Glutamatergic neuron (in vitro differentiated cells): Measurements from ENCODE around the gene AP2A1. TPM values are rescaled to one million over a fixed set of nuclear protein-coding genes. Genes with fewer than 3 reads are reported as not detected.

Experiments used
- DNase-seq: peaks from one replicate; pipeline ENCODE4 v3.0.0; 2022
- H3K27ac Mint-ChIP-seq: one replicate; pipeline ENCODE4 v1.8.0; 2020; ENCODE audit warnings: mild to moderate bottlenecking, mixed read lengths, inconsistent platforms; ENCODE audit not compliant: unreplicated experiment
- H3K27me3 Mint-ChIP-seq: one replicate; pipeline ENCODE4 v1.8.0; 2020; ENCODE audit warnings: mild to moderate bottlenecking, moderate library complexity, mixed read lengths, inconsistent platforms; ENCODE audit not compliant: unreplicated experiment
- H3K36me3 Mint-ChIP-seq: one replicate; pipeline ENCODE4 v1.8.0; 2020; ENCODE audit warnings: mild to moderate bottlenecking, mixed read lengths, inconsistent platforms; ENCODE audit not compliant: unreplicated experiment
- H3K4me1 Mint-ChIP-seq: one replicate; pipeline ENCODE4 v1.8.0; 2020; ENCODE audit warnings: mild to moderate bottlenecking, low read depth, mixed read lengths, inconsistent platforms; ENCODE audit not compliant: unreplicated experiment
- H3K4me3 Mint-ChIP-seq: one replicate; pipeline ENCODE4 v1.8.0; 2020; ENCODE audit warnings: mild to moderate bottlenecking, mixed read lengths, inconsistent platforms; ENCODE audit not compliant: unreplicated experiment
- H3K9me3 Mint-ChIP-seq: one replicate; pipeline ENCODE4 v1.8.0; 2020; ENCODE audit warnings: mild to moderate bottlenecking, moderate library complexity, mixed read lengths, inconsistent platforms; ENCODE audit not compliant: unreplicated experiment
- total RNA-seq: library from RNA; stranded (reverse); fragmentation: NEBNext Ultra II Directional; extraction: Animal tissue kit (Norgen Biotek cat#: 25700); gene quantifications from one replicate; pipeline ENCODE4 v1.2.1, GENCODE V29; 2021; ENCODE audit not compliant: unreplicated experiment
- TF ChIP-seq, protein P1 (sequence below): fragments of 200-600 bp; sonication (generic); IDR thresholded peaks from one replicate; pipeline ENCODE4 v1.5.0; 2021; ENCODE audit not compliant: partially characterized antibody, unreplicated experiment

The AP2A1 gene
- total RNA-seq, 1 donor from 2014 or later: 175 TPM

GRCh38 chr19:49776371-49776764, 9.6 kb downstream of the AP2A1 start:
- H3K4me3 Mint-ChIP-seq: no peak overlapping the region
- H3K36me3 Mint-ChIP-seq: peaks cover 5% of the 10 kb centered on the region
- TF ChIP-seq, protein P1, sequence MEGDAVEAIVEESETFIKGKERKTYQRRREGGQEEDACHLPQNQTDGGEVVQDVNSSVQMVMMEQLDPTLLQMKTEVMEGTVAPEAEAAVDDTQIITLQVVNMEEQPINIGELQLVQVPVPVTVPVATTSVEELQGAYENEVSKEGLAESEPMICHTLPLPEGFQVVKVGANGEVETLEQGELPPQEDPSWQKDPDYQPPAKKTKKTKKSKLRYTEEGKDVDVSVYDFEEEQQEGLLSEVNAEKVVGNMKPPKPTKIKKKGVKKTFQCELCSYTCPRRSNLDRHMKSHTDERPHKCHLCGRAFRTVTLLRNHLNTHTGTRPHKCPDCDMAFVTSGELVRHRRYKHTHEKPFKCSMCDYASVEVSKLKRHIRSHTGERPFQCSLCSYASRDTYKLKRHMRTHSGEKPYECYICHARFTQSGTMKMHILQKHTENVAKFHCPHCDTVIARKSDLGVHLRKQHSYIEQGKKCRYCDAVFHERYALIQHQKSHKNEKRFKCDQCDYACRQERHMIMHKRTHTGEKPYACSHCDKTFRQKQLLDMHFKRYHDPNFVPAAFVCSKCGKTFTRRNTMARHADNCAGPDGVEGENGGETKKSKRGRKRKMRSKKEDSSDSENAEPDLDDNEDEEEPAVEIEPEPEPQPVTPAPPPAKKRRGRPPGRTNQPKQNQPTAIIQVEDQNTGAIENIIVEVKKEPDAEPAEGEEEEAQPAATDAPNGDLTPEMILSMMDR: no peak
- H3K9me3 Mint-ChIP-seq: peaks cover 10% of the 10 kb centered on the region
- H3K27me3 Mint-ChIP-seq: peaks cover 13% of the 10 kb centered on the region
- H3K27ac Mint-ChIP-seq: no peak overlapping the region
- peaks cover 3% of the 10 kb centered on the region for H3K4me1 Mint-ChIP-seq
- no peak for DNase-seq

GRCh38 chr19:49779731-49780555, 13.1 kb downstream of the AP2A1 start:
- TF ChIP-seq, protein P1: no peak
- peaks cover 9% of the 10 kb centered on the region for H3K27me3 Mint-ChIP-seq
- peaks cover 9% of the 10 kb centered on the region for H3K9me3 Mint-ChIP-seq
- H3K36me3 Mint-ChIP-seq: peaks cover 8% of the 10 kb centered on the region
- H3K27ac Mint-ChIP-seq: peak overlapping the region; percentile 62
- peak overlapping the region; percentile 6 for H3K4me3 Mint-ChIP-seq
- peaks cover 3% of the 10 kb centered on the region for H3K4me1 Mint-ChIP-seq
- no peak for DNase-seq

- H3K9me3 Mint-ChIP-seq: peaks cover 9% of the 10 kb centered on the region
- peaks cover 3% of the 10 kb centered on the region for H3K4me1 Mint-ChIP-seq
- peak overlapping the region; percentile 4 for H3K4me3 Mint-ChIP-seq
- H3K27ac Mint-ChIP-seq: peak overlapping the region; percentile 46
- H3K36me3 Mint-ChIP-seq: peaks cover 13% of the 10 kb centered on the region
- no peak for DNase-seq
- TF ChIP-seq, protein P1: no peak
- H3K27me3 Mint-ChIP-seq: peaks cover 9% of the 10 kb centered on the region
These were observed 14.1 kb downstream of the AP2A1 start for GRCh38 chr19:49780861-49781260.

GRCh38 chr19:49781394-49781793, 14.6 kb downstream of the AP2A1 start:
- peaks cover 9% of the 10 kb centered on the region for H3K27me3 Mint-ChIP-seq
- DNase-seq: no peak
- peaks cover 9% of the 10 kb centered on the region for H3K9me3 Mint-ChIP-seq
- H3K27ac Mint-ChIP-seq: no peak overlapping the region
- TF ChIP-seq, protein P1: no peak
- peaks cover 13% of the 10 kb centered on the region for H3K36me3 Mint-ChIP-seq
- peaks cover 5% of the 10 kb centered on the region for H3K4me1 Mint-ChIP-seq
- H3K4me3 Mint-ChIP-seq: peak overlapping the region; percentile 4

DNA sequence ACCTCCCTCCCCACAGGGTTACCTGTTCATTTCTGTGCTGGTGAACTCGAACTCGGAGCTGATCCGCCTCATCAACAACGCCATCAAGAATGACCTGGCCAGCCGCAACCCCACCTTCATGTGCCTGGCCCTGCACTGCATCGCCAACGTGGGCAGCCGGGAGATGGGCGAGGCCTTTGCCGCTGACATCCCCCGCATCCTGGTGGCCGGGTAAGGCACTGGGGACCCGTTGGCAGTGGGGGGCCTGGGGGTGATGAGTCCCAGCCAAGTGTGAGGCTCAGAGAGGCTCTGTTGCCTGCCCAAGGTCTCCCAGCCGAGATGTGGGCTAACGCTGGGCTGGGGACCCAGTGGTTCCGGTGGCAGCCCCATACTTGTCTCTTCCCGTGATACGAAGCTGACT, 15.7 kb downstream of the AP2A1 start:
- Mint-ChIP-seq H3K9me3 (peaks cover 9% of the 10 kb centered on the region), H3K27me3 (peaks cover 9% of the 10 kb centered on the region), H3K36me3 (peaks cover 13% of the 10 kb centered on the region), H3K4me3 (no peak overlapping the region), H3K27ac (no peak overlapping the region), H3K4me1 (peaks cover 7% of the 10 kb centered on the region)
- TF ChIP-seq, protein P1: no peak
- no peak for DNase-seq
